ENCODE results near the gene REXO5. TPM values are rescaled to one million over a fixed set of nuclear protein-coding genes. Genes with fewer than 3 reads are reported as not detected.

REXO5 gene
- 1 to 10 TPM; 3.5 to 9.1 (median 3.9) TPM for total RNA-seq

- Histone ChIP-seq H3K27ac (peak within 1 kb of the TSS; percentile 80), H3K9me3 (no peaks in the 10 kb centered on the region), H3K36me3 (peaks cover 5% of the 10 kb centered on the region), H3K27me3 (no peaks in the 10 kb centered on the region), H3K4me3 (peak within 1 kb of the TSS; percentile 60), H3K4me1 (peaks cover 16% of the 10 kb centered on the region)
- peak; percentile 94 to 95 for DNase-seq (ENCODE audit: low spot score in 2 of 2)
- TF ChIP-seq POLR2A (IDR thresholded peaks at IDR 0.05) = no peak
- peak in 1 of 2 donors; percentile 41 for TF ChIP-seq CTCF (IDR thresholded peaks at IDR 0.05)
- under 1% methylated on average over 57 of the region's 74 CpGs for WGBS
Measured at GRCh38 chr16:20806168-20807050, at the start of gene REXO5, which contains the start of gene ERI2. REXO5 (plus strand) TSS chr16:20806527; CDS start chr16:20806954, 427 bp downstream. ERI2 (minus strand) TSS chr16:20806472; CDS start chr16:20806430, 42 bp downstream.

- H3K27ac ChIP-seq = no peak overlapping the region
- no peaks in the 10 kb centered on the region for H3K36me3 ChIP-seq
- 59% methylated on average over 2 of the region's 2 CpGs for WGBS
Measured at GRCh38 chr16:20760346-20760745, 46.0 kb upstream of the REXO5 start.

GRCh38 chr16:20761175-20761574 lies 45.2 kb upstream of the REXO5 start:
- 81% methylated on average over 1 of the region's 1 CpG for WGBS
- TF ChIP-seq CTCF (IDR thresholded peaks at IDR 0.05) (no peak), POLR2A (IDR thresholded peaks at IDR 0.05) (no peak), POLR2AphosphoS5 (IDR thresholded peaks at IDR 0.05) (no peak), EP300 (IDR thresholded peaks at IDR 0.05) (no peak)

More at GRCh38 chr16:20760346-20760745, 46.0 kb upstream of the REXO5 start:
- Histone ChIP-seq H3K4me3 (no peak overlapping the region), H3K27me3 (no peaks in the 10 kb centered on the region), H3K4me1 (peaks cover 9% of the 10 kb centered on the region), H3K9me3 (no peaks in the 10 kb centered on the region)
- TF ChIP-seq EP300 (IDR thresholded peaks at IDR 0.05) (no peak), POLR2A (IDR thresholded peaks at IDR 0.05) (no peak), POLR2AphosphoS5 (IDR thresholded peaks at IDR 0.05) (no peak), CTCF (IDR thresholded peaks at IDR 0.05) (no peak)
- DNase-seq (ENCODE audit: low spot score in 2 of 2) = no peak

GRCh38 chr16:20762404-20763123 lies 43.8 kb upstream of the REXO5 start:
- H3K27ac ChIP-seq = peak overlapping the region; percentile 68
- TF ChIP-seq POLR2A (IDR thresholded peaks at IDR 0.05) = no peak
- TF ChIP-seq EP300 (IDR thresholded peaks at IDR 0.05) = no peak
- no peak for TF ChIP-seq POLR2AphosphoS5 (IDR thresholded peaks at IDR 0.05)
- no peak for TF ChIP-seq CTCF (IDR thresholded peaks at IDR 0.05)
- no peaks in the 10 kb centered on the region for H3K9me3 ChIP-seq
- no peaks in the 10 kb centered on the region for H3K36me3 ChIP-seq
- no peak overlapping the region for H3K4me3 ChIP-seq
- H3K4me1 ChIP-seq = peaks cover 13% of the 10 kb centered on the region
- WGBS = 96% methylated on average over 3 of the region's 3 CpGs
- H3K27me3 ChIP-seq = no peaks in the 10 kb centered on the region
- no peak for DNase-seq (ENCODE audit: low spot score in 2 of 2)

More at GRCh38 chr16:20761175-20761574, 45.2 kb upstream of the REXO5 start:
- no peaks in the 10 kb centered on the region for H3K27me3 ChIP-seq
- no peak overlapping the region for H3K27ac ChIP-seq
- H3K36me3 ChIP-seq = no peaks in the 10 kb centered on the region
- H3K9me3 ChIP-seq = no peaks in the 10 kb centered on the region
- H3K4me3 ChIP-seq = no peak overlapping the region
- DNase-seq (ENCODE audit: low spot score in 2 of 2) = no peak
- peaks cover 9% of the 10 kb centered on the region for H3K4me1 ChIP-seq
